Iris pigment epithelial cell (primary cell): Measurements from ENCODE around the gene CXCL13.
"Not testable (repeated sequence)": the region's sequence is repeated elsewhere in the genome, so short reads cannot be mapped to it uniquely, and the experiment has no call there.

ENCODE experiments used
- DNase-seq: peaks from one replicate; pipeline ENCODE4 v3.0.0-alpha.2; 2011; ENCODE audit warnings: low read depth

The CXCL13 gene, protein sequence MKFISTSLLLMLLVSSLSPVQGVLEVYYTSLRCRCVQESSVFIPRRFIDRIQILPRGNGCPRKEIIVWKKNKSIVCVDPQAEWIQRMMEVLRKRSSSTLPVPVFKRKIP

DNA sequence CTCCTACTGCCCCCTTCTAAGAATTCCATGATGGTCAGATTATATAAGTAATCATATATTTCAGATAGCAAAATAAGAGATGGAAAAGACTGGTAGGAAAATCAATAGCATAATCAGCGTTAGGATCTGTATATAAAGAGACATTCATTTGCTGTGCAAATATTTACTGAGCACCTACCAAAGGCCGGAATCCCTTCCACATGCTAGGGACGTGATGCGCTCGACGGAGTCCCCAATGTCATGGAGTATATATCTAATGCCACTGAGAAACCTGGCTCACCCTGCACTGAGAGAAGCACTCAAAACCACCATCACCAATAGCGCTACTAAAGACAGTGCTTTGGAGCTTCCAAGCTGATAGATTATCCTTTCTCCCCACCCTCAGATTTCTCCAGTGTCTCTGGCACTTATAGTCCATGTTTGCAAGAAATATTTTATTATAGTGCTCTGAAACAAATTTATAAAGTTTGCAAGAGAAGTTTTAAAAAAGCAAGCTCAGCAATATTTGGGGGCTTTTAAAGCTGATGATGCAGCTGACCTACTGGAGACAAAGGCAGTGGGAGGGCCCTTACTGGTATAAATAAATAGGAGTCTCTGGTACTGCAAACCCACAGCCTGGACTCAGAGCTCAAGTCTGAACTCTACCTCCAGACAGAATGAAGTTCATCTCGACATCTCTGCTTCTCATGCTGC lies at the start of gene CXCL13:
TSS of gene CXCL13 (plus strand) at position 611 of the 693 bp plus-strand sequence. CDS start at position 657, 46 bp downstream.
- DNase-seq: no peak

DNA sequence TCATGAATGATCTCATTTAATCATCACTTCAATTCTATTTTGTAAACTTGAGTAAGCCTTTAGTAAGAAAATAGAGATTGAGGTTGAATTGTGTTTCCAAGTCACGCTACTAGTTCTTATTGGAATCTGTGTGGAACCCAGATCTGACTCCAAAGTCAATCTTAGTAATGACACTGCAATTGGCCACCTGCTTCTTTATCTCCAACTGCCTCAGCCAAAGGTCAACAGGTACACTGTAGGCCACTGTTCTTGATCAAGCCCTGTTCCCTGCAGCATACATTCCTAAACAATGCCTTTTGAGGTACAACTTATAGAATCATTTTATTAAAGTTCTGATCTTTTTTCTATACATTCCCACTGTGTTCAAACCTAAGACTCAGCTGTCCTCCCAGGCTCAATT lies 45.5 kb upstream of the CXCL13 start:
- no peak for DNase-seq

GRCh38 chr4:77561720-77562119 lies 43.9 kb upstream of the CXCL13 start:
- DNase-seq: not testable (repeated sequence)

- peak; percentile 29 for DNase-seq
These were observed 41.4 kb upstream of the CXCL13 start for GRCh38 chr4:77564231-77564630.

GRCh38 chr4:77566148-77566547 lies 39.5 kb upstream of the CXCL13 start:
- no peak for DNase-seq

GRCh38 chr4:77567549-77567948 lies 38.1 kb upstream of the CXCL13 start:
- DNase-seq: no peak

DNA sequence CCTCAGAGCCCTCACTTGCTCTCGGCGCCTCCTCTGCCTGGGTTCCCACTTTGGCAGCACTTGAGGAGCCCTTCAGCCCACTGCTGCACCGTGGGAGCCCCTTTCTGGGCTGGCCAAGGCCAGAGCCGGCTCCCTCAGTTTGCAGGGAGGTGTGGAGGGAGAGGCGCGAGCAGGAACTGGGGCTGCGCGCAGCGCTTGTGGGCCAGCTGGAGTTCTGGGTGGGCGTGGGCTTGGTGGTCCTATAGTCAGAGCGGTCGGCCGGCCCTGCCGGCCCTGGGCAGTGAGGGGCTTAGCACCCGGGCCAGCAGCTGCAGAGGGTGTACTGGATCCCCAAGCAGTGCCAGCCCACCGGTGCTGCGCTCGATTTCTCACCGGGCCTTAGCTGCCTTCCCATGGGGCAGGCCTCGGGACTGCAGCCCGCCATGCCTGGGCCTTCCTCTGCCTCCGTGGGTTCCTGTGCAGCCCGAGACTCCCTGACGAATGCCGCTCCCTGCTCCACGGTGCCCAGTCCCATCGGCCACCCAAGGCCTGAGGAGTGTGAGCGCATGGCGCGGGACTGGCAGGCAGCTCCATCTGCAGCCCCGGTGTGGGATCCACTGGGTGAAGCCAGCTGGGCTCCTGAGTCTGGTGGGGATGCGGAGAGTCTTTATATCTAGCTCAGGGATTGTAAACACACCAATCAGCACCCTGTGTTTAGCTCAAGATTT lies 35.0 kb upstream of the CXCL13 start:
- not testable (repeated sequence) for DNase-seq

GRCh38 chr4:77576351-77576750 lies 29.3 kb upstream of the CXCL13 start:
- DNase-seq: no peak

DNA sequence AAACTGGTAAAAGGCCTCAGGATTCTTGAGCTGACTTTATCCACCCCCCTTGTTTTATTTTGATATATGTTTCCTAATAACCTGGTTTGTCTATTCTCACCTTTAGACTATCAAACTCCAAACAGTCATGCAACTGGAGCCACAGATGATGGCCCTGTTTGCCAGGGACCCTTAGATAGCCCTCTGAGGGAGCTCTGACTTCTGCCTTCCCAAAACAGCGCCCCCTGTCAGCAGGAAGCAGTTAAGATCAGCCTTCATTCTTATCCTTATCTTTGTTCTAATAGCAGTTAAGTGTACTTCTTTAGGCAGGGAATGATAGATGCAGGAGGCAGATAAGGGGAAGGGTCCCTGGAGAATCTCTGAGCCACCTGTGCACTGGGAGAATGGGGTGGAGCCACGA lies 27.5 kb upstream of the CXCL13 start:
- no peak for DNase-seq

DNA sequence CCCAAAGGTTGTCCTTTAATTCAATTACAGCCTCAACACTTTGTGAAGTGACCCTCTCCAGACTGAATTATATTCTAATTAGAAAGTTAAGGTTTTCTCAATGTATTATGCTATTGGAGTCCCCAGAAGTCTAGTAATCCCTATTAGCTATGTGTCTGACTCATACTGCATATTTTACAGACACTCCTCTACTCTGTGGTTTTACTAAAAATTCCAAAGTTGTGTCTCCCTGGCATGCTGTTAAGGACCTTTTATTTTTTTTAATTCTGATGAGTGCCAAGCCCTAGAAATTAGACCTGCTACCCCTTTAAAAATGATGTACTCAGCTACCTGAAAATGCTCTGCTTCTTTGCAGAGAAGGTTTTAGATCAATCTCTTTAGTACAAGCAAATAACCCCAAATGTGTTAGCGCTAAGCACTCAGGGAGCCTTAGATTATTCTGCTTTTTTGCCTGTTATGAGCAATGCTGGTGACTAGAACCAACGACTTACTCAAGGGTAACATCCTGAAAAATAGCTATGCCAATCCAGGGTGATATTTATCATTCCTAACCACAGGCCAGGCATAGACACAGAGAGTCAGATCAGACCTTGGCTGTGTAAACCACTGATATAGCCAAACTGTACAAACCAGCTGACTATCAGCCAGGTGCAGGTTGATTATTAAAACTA lies 26.1 kb upstream of the CXCL13 start:
- peak; percentile 85 for DNase-seq

- DNase-seq: no peak
These were observed 23.9 kb upstream of the CXCL13 start for GRCh38 chr4:77581724-77582123.

DNA sequence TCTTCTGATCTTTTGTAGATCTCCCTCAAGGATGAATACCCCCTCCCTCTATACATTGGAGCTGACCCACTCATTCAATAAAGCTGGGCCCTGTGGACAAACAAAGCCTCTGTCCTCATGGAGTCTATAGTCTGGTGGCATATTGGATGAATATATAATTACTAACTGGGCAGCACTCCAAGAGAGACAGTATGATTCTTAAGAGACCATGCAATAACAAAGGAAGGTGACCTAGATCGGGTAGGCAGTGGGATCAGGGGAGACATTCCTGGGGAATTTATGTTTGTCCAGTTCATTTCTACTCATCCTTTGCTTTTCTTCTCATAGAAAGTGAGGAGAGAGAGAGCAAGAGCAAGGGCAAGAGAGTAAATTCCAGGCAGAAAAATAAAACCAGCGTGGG lies 23.5 kb upstream of the CXCL13 start:
- no peak for DNase-seq

DNA sequence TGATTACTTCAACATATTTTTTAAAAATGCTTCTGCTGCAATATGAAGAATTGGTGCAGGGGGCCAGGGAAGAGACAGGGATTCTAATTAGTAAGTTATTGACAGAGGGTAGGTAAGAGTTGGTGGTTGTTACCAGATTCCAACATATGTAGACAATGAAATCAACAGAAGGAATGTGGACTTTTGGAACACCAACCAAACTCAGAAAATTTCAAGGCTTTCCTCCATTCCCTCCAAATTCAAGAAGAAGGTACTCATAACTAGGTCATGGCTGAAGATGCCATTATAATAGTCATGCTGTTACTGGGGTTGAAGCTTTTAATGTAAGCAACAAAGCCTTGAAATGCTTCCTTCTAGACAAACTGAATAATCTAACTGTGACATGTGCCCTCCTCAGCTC lies 22.9 kb upstream of the CXCL13 start:
- DNase-seq: no peak

DNA sequence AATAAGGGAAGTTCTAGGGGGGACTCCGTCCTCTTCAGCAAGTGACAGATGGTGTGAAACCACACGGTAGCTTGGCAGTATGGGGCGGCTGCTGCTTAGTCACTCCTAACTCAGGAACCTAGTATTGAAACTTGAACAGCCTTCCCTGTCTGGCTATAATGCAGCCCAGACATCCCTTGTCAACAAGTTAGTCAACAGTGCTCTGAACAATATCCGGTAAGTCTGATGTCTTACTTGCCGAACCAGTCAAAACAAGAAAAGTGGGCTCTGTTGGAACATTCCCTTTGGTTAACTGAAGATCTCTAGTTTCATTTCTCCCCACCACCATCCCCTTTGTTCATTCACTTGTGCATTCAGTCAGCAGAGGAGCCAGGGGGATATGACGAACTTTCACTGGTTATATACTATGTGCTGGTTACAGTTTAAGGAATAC lies 18.7 kb upstream of the CXCL13 start:
- peak; percentile 9 for DNase-seq

DNA sequence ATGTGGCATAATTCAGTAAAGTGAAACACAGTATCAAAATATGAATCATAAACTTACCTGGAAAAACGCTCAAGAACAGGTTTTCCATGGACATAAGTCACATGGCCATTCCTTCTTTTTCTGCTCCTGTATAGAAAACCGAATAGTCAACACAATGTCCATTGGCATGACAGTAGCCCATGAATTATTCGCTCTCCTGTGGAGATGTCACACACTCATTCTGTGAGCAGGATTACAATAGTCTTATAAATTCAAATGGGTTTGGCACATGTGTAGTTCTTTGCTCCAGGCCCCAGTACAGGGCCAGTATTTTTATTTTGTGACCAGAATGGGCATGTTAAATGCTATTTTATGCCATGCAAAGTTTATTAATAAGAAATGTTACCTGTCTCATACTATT lies 15.1 kb upstream of the CXCL13 start:
- DNase-seq: no peak

- no peak for DNase-seq
These were observed 14.1 kb upstream of the CXCL13 start for GRCh38 chr4:77591532-77591931.

DNA sequence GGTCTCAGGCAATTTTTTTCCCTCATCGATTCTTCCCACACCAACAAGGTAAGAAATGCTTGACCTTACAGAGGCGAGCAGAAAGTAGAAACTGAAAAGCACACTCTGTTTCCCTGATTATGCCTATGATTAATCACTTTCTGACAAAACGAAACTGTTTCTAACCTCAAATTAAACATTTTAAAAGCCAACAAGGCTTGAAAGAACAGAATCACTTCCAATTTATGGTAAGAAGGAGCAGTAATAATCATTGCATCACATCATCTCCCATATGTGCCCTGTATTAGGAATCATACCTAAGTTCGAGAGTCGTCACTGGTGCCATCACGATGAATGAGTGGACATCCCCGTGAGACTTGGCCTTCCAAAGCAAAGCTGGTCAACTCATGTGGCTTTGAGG lies 12.5 kb upstream of the CXCL13 start:
- no peak for DNase-seq

DNA sequence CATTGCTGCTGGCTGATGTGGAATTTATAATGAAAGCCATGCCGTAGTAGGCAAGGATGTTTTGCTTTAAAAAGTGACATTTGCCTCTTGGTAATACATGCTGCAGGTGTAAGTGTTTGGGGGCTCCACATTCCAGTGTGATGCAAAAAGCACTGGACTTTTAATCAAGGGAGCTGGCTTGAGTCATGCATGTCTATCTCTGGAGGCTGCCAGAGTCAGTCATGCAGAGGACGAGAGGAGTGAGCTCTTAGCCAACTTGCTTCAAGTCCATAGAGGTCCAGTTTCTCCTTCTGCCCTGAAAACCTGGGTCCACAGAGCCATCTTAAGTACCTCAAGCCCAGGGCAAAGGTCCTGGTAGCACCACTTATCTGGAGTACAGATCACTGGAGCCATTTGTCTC lies 11.6 kb upstream of the CXCL13 start:
- peak; percentile 8 for DNase-seq

- DNase-seq: no peak
These were observed 10.2 kb upstream of the CXCL13 start for GRCh38 chr4:77595364-77595973.

- DNase-seq: peak; percentile 64
These were observed 6.2 kb upstream of the CXCL13 start for GRCh38 chr4:77599378-77599777.

GRCh38 chr4:77600521-77601451 lies 4.8 kb upstream of the CXCL13 start:
- peak; percentile 31 for DNase-seq
